Peyer's patch (tissue), 4 donors: Measurements from ENCODE around the gene NR1I2. TPM values are rescaled to one million over a fixed set of nuclear protein-coding genes. Genes with fewer than 3 reads are reported as not detected.
A peak's percentile ranks its signal among the peaks of the same experiment; 100 is the strongest.

ENCODE experiments used
- DNase-seq, 3 donors: peaks; one replicate each; pipeline ENCODE4 v3.0.0-alpha.2; 2017 to 2019
- H3K27ac ChIP-seq, 4 donors: fragments of 200-600 bp; sonication (generic); one replicate each; pipeline ENCODE4 v1.5.1; 2016 to 2019
- H3K27me3 ChIP-seq, 2 donors: fragments of 200-600 bp; sonication (generic); one replicate each; pipeline ENCODE4 v1.5.1; 2019
- H3K36me3 ChIP-seq, 3 donors: fragments of 200-600 bp; sonication (generic); one replicate each; pipeline ENCODE4 v1.5.1; 2016 to 2019
- H3K4me1 ChIP-seq, 4 donors: fragments of 200-600 bp; sonication (generic); one replicate each; pipeline ENCODE4 v1.5.1; 2016 to 2019
- H3K4me3 ChIP-seq, 4 donors: fragments of 200-600 bp; sonication (generic); 1 replicate in 3 of 4; 2 replicates in 1 of 4; pipeline ENCODE4 v1.5.1; 2016 to 2019; ENCODE audit warnings: mild to moderate bottlenecking in 1 of 4
- H3K9me3 ChIP-seq, 4 donors: fragments of 200-600 bp; sonication (generic); one replicate each; pipeline ENCODE4 v1.5.1; 2016 to 2019; ENCODE audit warnings: mild to moderate bottlenecking in 1 of 4
- POLR2A ChIP-seq, 2 donors: fragments of 450-650 bp; IDR thresholded peaks; one replicate each; pipeline ENCODE4 v1.5.1; 2017; ENCODE audit warnings: antibody characterized with exemption in 2 of 2, mild to moderate bottlenecking in 2 of 2, moderate library complexity in 2 of 2
- total RNA-seq, 4 donors: library from RNA; depleted of rRNA; stranded (reverse); fragments of >200 nt; gene quantifications; one replicate each; pipeline ENCODE4 v1.1.0, GENCODE V29; 2016
- TF ChIP-seq, protein P1 (sequence below), 6 experiments: fragments of 450-650 bp in 4 of 6; fragments of 200-600 bp in 2 of 6; sonication (generic) in 1 of 6; IDR thresholded peaks; one replicate each; pipeline ENCODE4 v1.5.1; 2017 to 2019; ENCODE audit warnings: antibody characterized with exemption in 6 of 6, mild to moderate bottlenecking in 3 of 6, moderate library complexity in 1 of 6

The NR1I2 gene
- total RNA-seq: 100 to 1,000 TPM in 3 of 4 donors, 10 to 100 TPM in 1; 56.9 to 572 (median 406) TPM

DNA sequence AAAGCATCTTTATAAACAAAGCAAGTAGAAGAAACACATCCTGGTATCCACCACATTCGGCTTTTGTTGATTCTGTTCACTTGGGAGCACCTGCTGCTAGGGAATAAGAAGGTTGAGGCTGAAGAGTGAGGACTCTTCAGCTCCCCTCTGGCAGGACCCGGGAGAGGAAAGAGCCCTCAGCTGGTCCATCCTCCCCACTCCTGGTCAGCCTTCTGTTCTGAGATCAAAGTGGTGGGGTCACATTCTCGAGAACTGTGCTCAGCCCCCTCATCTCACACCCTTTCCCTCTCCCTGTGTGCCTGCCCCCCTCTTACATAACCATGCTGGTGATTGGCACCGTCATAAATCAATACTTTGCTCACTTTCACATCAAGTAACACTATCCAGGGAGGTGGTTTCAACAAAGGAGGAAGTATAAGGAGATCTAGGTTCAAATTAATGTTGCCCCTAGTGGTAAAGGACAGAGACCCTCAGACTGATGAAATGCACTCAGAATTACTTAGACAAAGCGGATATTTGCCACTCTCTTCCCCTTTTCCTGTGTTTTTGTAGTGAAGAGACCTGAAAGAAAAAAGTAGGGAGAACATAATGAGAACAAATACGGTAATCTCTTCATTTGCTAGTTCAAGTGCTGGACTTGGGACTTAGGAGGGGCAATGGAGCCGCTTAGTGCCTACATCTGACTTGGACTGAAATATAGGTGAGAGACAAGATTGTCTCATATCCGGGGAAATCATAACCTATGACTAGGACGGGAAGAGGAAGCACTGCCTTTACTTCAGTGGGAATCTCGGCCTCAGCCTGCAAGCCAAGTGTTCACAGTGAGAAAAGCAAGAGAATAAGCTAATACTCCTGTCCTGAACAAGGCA lies at the start of gene NR1I2:
Gene NR1I2, plus strand, starts transcription at position 772 of the 869 bp plus-strand sequence.
- Histone ChIP-seq H3K4me3 (peak within 1 kb of the TSS in 3 of 4 donors; percentile 16 to 62 (median 47)), H3K27me3 (no peaks in the 10 kb centered on the region), H3K4me1 (peaks cover 0 to 15% (median 0%) of the 10 kb centered on the region in 4 donors), H3K27ac (peak within 1 kb of the TSS in 3 of 4 donors; percentile 80 to 89 (median 89)), H3K36me3 (no peaks in the 10 kb centered on the region), H3K9me3 (no peaks in the 10 kb centered on the region)
- peak in 2 of 3 donors; percentile 63 to 79 for DNase-seq
- TF ChIP-seq, protein P1, sequence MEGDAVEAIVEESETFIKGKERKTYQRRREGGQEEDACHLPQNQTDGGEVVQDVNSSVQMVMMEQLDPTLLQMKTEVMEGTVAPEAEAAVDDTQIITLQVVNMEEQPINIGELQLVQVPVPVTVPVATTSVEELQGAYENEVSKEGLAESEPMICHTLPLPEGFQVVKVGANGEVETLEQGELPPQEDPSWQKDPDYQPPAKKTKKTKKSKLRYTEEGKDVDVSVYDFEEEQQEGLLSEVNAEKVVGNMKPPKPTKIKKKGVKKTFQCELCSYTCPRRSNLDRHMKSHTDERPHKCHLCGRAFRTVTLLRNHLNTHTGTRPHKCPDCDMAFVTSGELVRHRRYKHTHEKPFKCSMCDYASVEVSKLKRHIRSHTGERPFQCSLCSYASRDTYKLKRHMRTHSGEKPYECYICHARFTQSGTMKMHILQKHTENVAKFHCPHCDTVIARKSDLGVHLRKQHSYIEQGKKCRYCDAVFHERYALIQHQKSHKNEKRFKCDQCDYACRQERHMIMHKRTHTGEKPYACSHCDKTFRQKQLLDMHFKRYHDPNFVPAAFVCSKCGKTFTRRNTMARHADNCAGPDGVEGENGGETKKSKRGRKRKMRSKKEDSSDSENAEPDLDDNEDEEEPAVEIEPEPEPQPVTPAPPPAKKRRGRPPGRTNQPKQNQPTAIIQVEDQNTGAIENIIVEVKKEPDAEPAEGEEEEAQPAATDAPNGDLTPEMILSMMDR (IDR thresholded peaks at IDR 0.05): peak in 3 of 6 experiments; percentile 64 to 71 (median 66)
- TF ChIP-seq POLR2A (IDR thresholded peaks at IDR 0.05): peak; percentile 90 to 95

DNA sequence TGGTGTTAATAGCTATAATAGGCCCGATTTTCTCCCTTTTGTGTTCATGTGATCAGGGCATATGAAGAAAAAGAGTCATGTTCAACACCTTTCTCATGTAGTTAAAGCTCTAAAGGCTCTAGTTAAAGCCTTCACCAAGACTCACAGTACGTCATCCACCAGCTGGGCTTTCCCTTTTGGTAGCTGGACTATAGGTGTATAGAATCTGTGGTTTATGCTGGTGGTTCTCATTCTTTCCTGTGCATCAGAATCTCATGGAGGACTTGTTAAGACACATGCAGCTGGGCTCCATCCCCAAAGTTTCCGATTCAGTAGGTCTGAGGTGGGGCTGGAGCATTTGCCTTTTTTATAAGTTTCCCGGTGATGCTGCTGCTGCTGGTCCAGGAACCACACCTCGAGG lies 48.1 kb upstream of the NR1I2 start:
- TF ChIP-seq, protein P1 (IDR thresholded peaks at IDR 0.05): no peak
- no peak for TF ChIP-seq POLR2A (IDR thresholded peaks at IDR 0.05)
- H3K36me3 ChIP-seq: no peaks in the 10 kb centered on the region
- H3K27me3 ChIP-seq: no peaks in the 10 kb centered on the region
- H3K4me1 ChIP-seq: no peaks in the 10 kb centered on the region
- H3K4me3 ChIP-seq: no peak overlapping the region
- no peaks in the 10 kb centered on the region for H3K9me3 ChIP-seq
- no peak for DNase-seq
- no peak overlapping the region for H3K27ac ChIP-seq

DNA sequence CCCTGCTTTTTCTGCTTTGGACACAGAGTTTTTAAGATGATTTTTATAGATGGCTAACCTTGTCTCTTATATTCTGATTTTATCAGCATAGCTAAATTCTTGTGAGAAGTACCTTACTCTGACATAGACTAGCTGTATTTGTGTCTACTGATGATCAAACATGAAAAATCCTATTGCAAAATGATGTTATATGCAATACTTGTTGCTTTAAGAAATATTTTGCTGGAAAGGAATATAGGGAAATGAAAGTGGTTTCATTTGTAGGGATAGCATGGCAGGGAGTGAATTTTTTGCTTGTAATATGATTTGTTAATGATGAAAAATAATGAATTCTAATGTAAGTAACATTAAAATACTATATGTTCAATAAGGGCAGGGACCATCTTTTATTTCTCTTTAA lies 43.2 kb upstream of the NR1I2 start:
- H3K36me3 ChIP-seq: no peaks in the 10 kb centered on the region
- TF ChIP-seq, protein P1 (IDR thresholded peaks at IDR 0.05): no peak
- TF ChIP-seq POLR2A (IDR thresholded peaks at IDR 0.05): no peak

DNA sequence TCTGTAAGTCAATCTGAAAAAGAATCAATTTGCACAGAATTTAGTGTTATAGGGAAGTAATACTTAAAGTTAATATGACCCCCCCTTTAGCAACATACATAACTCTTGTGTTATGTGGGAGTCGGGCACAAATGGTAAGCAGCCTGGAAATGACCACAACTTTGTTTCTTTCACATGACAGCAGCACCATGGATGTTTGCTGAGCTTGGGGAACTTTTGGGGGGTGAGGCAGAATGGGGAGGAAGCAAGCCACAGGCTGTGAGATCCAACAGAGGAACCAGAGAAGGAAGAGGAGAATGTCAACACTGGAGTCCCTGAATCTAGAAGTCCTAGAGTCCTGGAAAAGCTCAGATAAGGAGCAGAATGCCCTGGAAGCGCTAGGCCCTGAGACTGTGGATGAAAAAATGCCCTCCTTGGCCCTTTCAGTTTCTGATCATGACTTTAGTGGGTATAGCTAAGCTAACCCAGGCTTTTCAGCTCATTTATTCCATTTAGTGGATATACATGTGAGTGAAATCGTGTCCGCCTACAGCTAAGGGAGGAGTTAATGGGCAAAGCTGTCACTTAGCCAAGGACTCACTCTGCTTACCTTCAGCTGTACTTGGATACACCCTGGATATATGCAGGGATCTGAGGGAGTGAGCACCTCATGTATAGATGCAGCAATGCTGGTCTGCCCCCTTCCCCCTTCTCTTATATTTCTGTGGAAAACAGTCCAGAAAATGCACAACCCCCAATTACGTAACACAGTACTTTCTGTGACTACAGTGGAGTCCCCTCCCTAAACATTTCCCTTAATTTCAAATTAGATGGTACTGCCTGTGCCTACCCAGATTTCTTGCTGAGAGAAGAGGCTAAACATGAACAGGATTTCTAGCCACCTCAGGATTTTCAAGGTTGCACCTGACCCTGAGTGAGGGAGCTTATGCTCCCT lies 40.0 kb upstream of the NR1I2 start:
- no peak for TF ChIP-seq POLR2A (IDR thresholded peaks at IDR 0.05)
- TF ChIP-seq, protein P1 (IDR thresholded peaks at IDR 0.05): no peak
- Histone ChIP-seq H3K4me1 (no peaks in the 10 kb centered on the region), H3K27ac (peak overlapping the region in 1 of 4 donors; percentile 16), H3K27me3 (no peaks in the 10 kb centered on the region), H3K36me3 (no peaks in the 10 kb centered on the region), H3K4me3 (no peak overlapping the region), H3K9me3 (no peaks in the 10 kb centered on the region)
- DNase-seq: no peak

More for the DNA sequence above, 43.2 kb upstream of the NR1I2 start:
- H3K4me1 ChIP-seq: no peaks in the 10 kb centered on the region
- H3K9me3 ChIP-seq: no peaks in the 10 kb centered on the region
- H3K4me3 ChIP-seq: no peak overlapping the region
- H3K27ac ChIP-seq: no peak overlapping the region
- DNase-seq: no peak
- H3K27me3 ChIP-seq: no peaks in the 10 kb centered on the region

DNA sequence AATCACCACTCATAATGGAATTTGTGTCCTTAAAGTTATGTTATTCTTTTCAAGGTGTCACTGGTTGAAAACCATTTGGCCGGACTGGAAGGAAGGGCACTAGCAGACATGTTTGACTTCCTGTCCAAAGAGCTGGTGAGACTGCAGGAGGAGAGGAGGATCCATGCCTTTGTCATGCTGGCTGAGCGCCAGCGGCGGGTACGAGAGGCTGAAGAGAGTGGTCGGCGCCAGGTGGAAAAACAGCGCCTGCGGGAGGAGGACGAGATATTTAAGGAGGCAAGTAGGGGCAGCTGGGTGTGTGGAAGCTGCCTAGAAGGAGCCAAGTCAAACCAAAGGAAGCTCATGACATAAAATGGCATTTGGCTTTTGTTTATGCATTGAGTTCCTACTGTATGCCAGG lies 38.0 kb upstream of the NR1I2 start:
- Histone ChIP-seq H3K27me3 (no peaks in the 10 kb centered on the region), H3K27ac (no peak overlapping the region), H3K4me3 (no peak overlapping the region), H3K9me3 (no peaks in the 10 kb centered on the region), H3K4me1 (no peaks in the 10 kb centered on the region), H3K36me3 (no peaks in the 10 kb centered on the region)
- TF ChIP-seq, protein P1 (IDR thresholded peaks at IDR 0.05): no peak
- no peak for TF ChIP-seq POLR2A (IDR thresholded peaks at IDR 0.05)
- DNase-seq: no peak
